Measurements from ENCODE around the gene UBE2D3.
A peak's percentile ranks its signal among the peaks of the same experiment; 100 is the strongest.

GRCh38 chr4:102760645-102761295, 66.6 kb downstream of the UBE2D3 start, which contains the start of gene MANBA:
- TF ChIP-seq, protein P1, sequence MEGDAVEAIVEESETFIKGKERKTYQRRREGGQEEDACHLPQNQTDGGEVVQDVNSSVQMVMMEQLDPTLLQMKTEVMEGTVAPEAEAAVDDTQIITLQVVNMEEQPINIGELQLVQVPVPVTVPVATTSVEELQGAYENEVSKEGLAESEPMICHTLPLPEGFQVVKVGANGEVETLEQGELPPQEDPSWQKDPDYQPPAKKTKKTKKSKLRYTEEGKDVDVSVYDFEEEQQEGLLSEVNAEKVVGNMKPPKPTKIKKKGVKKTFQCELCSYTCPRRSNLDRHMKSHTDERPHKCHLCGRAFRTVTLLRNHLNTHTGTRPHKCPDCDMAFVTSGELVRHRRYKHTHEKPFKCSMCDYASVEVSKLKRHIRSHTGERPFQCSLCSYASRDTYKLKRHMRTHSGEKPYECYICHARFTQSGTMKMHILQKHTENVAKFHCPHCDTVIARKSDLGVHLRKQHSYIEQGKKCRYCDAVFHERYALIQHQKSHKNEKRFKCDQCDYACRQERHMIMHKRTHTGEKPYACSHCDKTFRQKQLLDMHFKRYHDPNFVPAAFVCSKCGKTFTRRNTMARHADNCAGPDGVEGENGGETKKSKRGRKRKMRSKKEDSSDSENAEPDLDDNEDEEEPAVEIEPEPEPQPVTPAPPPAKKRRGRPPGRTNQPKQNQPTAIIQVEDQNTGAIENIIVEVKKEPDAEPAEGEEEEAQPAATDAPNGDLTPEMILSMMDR (conservative IDR thresholded peaks at IDR 0.05) = no peak
- peak; percentile 65 for TF ChIP-seq ZFX (IDR thresholded peaks at IDR 0.05)
